GM04503 (cell line): ENCODE measurements around the gene DSEL.

Experiments
- DNase-seq: peaks from one replicate; pipeline ENCODE4 v3.0.0-alpha.2; 2012; ENCODE audit warnings: low read depth

Gene DSEL

GRCh38 chr18:67500522-67501205, 15.9 kb downstream of the DSEL start:
- DNase-seq = no peak

DNA sequence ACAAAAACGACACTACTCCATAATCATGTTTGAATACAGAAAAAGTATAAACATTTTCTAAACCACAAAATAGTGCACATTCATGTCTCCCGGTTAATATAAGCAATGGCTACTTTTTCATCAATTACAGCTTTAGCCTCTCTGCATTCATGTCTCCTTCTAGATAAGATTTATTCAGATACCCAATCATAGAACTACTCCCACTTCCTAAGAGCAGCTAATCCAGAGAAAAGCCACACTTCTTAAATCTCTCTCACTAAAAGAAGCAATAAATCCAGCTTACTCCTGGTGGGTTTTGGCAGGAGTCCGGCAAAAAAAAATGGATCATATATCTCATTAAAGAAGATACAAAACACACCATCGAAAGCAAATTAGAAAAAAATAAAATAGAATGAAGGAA, 20.1 kb downstream of the DSEL start:
- no peak for DNase-seq

DNA sequence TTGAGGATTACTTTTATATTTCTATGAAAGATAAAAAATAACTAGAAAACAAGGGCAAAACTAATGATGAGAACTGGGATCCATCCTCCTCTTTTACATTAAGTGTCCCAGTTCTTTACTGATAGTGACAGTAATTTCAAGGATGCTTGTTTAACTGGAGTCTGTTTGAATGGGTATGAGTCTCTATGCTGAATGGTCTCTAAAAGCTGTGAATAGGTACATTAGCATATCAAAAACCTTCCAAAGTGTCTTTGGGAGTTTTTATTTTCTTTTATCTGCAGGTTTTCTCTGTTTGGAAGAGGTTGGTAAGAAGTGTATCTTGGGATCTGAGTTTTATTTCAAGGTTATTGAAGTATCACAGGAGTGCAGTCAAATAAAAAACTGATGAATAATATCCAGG, 30.0 kb downstream of the DSEL start:
- no peak for DNase-seq

- no peak for DNase-seq
These were observed 30.9 kb downstream of the DSEL start for GRCh38 chr18:67485655-67486054.

GRCh38 chr18:67484458-67484857, 32.1 kb downstream of the DSEL start:
- no peak for DNase-seq

GRCh38 chr18:67483952-67484351, 32.6 kb downstream of the DSEL start:
- no peak for DNase-seq

DNA sequence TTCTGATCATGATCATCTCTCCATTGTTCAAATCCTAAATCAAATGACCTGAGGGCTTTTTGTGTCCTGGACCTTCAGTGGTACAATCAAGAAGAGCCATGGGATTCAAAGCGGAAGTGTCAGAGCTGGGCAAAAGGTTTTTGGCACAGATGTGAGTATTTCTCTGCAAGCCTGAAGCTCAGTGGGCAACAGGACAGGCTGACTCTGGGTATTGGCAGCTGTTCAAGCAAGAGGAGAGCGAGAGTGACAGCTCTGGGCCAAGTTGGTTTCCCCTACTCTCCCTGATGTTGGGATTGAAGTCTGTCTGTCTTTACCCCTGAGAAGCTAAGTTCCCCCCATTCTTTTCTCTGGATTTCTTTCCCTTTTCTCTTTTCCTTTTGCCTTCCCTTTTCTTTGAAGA, 33.3 kb downstream of the DSEL start:
- DNase-seq = no peak

DNA sequence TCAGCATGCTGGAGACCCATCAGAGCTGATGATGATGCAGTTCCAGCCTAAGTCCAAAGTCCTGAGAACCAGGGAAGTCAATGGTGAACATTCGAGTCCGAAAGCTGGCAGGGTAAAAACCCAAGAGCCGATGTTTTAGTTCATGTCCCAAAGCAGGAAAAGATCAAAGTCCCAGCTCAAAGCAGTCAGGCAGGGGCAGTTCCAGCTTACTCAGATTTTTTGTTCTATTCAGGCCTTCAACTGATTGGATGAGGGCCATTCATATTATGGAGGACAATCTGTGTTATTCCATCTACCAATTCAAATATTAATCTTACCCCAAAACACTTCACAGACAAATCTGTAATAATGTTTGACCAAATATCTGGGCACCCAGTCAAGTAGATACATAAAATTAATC, 38.3 kb downstream of the DSEL start:
- DNase-seq = no peak

DNA sequence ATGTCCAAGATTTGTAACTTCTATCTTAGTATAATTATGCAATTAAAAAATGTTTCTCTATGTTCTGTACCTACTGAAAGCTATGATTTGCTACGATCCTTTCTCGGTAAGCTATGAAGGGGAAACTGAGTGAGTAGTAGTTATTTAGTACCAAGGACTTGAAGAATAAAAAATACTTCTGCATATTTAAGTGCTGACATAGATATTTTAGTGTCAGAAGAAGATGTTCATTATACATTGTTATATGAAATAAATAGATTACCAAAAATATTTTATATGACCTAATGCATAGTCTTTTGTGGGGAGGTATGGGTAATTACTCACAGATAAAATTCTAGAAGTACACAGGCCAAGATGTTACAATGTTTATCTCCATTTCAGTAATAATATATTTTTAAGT, 39.0 kb downstream of the DSEL start:
- DNase-seq = no peak

- no peak for DNase-seq
These were observed 39.9 kb downstream of the DSEL start for GRCh38 chr18:67476585-67476984.

DNA sequence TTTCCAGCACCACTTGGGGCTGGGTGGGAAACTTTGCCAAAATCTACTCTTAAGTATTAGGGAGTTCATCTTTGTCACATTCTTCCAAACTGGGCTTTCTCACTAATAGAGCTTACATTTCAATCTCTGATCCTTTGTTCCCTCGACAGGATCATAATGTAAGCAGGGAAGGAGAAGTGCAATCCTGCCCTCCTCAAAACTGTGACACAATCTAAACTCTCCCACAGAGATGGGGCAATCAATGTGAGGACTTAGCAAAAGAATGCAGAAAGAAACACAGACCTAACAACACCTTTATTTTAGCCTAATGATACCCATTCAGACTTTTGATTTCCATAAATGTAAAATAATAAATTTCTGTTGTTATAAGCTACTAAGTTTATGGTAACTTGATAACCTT, 40.8 kb downstream of the DSEL start:
- no peak for DNase-seq

- no peak for DNase-seq
These were observed 48.5 kb downstream of the DSEL start for GRCh38 chr18:67468038-67468437.

GRCh38 chr18:67467188-67467587, 49.3 kb downstream of the DSEL start:
- DNase-seq = no peak

GRCh38 chr18:67464499-67464898, 52.0 kb downstream of the DSEL start:
- DNase-seq = no peak

DNA sequence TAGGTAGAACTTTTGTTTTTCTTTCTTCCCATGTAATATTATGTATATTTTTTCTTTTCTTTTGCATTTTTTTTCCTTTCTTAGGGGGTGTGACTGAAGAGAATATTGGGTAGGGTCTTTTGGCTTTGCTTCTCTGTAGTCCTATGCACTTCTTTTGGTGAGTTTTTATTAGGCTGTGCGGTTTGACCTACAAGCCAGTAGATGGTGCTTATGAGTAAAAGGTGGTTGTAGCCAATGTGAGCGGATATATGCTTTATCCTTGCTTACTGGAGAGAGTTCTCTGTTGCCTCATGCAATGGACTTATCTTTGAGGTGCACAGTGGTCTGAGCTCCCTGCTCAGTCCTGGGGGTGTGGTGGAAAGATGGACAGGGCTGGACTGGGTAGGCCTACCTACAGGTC, 52.7 kb downstream of the DSEL start:
- DNase-seq = no peak

- no peak for DNase-seq
These were observed 59.8 kb downstream of the DSEL start for GRCh38 chr18:67456711-67457110.
